Nephron (organoid): ENCODE data around the gene ZBED2.

Experiments used
- H3K27ac Mint-ChIP-seq, 3 experiments: 2 replicates each; pipeline ENCODE4 v1.8.0; 2020; ENCODE audit warnings: mixed read lengths in 3 of 3, mild to moderate bottlenecking in 2 of 3, moderate library complexity in 1 of 3
- H3K27me3 Mint-ChIP-seq: 2 replicates; pipeline ENCODE4 v1.8.0; 2021; ENCODE audit warnings: low read depth, mild to moderate bottlenecking, moderate library complexity, mixed read lengths
- H3K36me3 Mint-ChIP-seq: 2 replicates; pipeline ENCODE4 v1.8.0; 2020; ENCODE audit warnings: low read depth, mixed read lengths
- H3K4me1 Mint-ChIP-seq: 2 replicates; pipeline ENCODE4 v1.8.0; 2020; ENCODE audit warnings: mixed read lengths
- H3K4me3 Mint-ChIP-seq, 3 experiments: 2 replicates each; pipeline ENCODE4 v1.8.0; 2020; ENCODE audit warnings: mild to moderate bottlenecking in 3 of 3, mixed read lengths in 3 of 3, moderate library complexity in 2 of 3
- H3K9me3 Mint-ChIP-seq: 2 replicates; pipeline ENCODE4 v1.8.0; 2020; ENCODE audit warnings: mixed read lengths
- CTCF ChIP-seq, 3 experiments: fragments of 200-600 bp; sonication (generic); IDR thresholded peaks; one replicate each; pipeline ENCODE4 v1.5.0; 2021; ENCODE audit warnings: antibody characterized with exemption in 3 of 3; ENCODE audit not compliant: unreplicated experiment in 3 of 3

Gene ZBED2

GRCh38 chr3:111615880-111616279, 20.7 kb upstream of the ZBED2 start:
- TF ChIP-seq CTCF (IDR thresholded peaks at IDR 0.05; ENCODE audit: unreplicated experiment in 3 of 3): no peak
- no peaks in the 10 kb centered on the region for H3K27me3 Mint-ChIP-seq
- no peaks in the 10 kb centered on the region for H3K4me1 Mint-ChIP-seq
- H3K27ac Mint-ChIP-seq: no peak overlapping the region
- no peak overlapping the region for H3K4me3 Mint-ChIP-seq
- no peaks in the 10 kb centered on the region for H3K36me3 Mint-ChIP-seq
- no peaks in the 10 kb centered on the region for H3K9me3 Mint-ChIP-seq

GRCh38 chr3:111613294-111613693, 18.1 kb upstream of the ZBED2 start:
- no peak for TF ChIP-seq CTCF (IDR thresholded peaks at IDR 0.05; ENCODE audit: unreplicated experiment in 3 of 3)
- no peaks in the 10 kb centered on the region for H3K36me3 Mint-ChIP-seq
- no peak overlapping the region for H3K27ac Mint-ChIP-seq
- no peaks in the 10 kb centered on the region for H3K9me3 Mint-ChIP-seq
- no peaks in the 10 kb centered on the region for H3K27me3 Mint-ChIP-seq
- H3K4me1 Mint-ChIP-seq: no peaks in the 10 kb centered on the region
- H3K4me3 Mint-ChIP-seq: no peak overlapping the region

DNA sequence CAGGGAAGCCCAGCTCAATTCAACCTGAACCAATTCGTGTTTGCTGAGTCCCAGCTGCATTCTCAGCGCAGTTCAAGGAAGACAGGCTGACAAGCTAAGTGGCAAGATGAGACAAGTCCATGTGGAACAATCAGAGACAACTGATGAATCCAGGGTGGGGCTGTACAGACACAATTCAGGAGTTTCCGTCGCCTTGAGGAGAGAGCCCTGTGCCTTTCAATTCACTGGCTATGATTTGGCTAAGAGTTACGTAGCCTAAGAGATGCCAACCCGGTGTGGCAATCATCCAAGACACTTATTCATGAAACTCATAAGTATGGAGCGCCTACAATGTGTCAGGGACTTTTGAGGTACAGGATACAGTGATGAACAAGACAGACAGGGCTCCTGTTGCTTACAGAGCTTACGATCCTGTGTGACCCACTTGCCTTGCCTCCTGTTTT, 15.5 kb upstream of the ZBED2 start:
- TF ChIP-seq CTCF (IDR thresholded peaks at IDR 0.05; ENCODE audit: unreplicated experiment in 3 of 3): no peak
- no peaks in the 10 kb centered on the region for H3K9me3 Mint-ChIP-seq
- H3K27ac Mint-ChIP-seq: no peak overlapping the region
- H3K27me3 Mint-ChIP-seq: no peaks in the 10 kb centered on the region
- H3K4me1 Mint-ChIP-seq: no peaks in the 10 kb centered on the region
- no peak overlapping the region for H3K4me3 Mint-ChIP-seq
- H3K36me3 Mint-ChIP-seq: no peaks in the 10 kb centered on the region

- TF ChIP-seq CTCF (IDR thresholded peaks at IDR 0.05; ENCODE audit: unreplicated experiment in 3 of 3): no peak
- Mint-ChIP-seq H3K36me3 (no peaks in the 10 kb centered on the region), H3K27ac (no peak overlapping the region), H3K4me3 (no peak overlapping the region), H3K9me3 (no peaks in the 10 kb centered on the region), H3K4me1 (no peaks in the 10 kb centered on the region), H3K27me3 (no peaks in the 10 kb centered on the region)
Observed at GRCh38 chr3:111610189-111610588, 15.0 kb upstream of the ZBED2 start.

DNA sequence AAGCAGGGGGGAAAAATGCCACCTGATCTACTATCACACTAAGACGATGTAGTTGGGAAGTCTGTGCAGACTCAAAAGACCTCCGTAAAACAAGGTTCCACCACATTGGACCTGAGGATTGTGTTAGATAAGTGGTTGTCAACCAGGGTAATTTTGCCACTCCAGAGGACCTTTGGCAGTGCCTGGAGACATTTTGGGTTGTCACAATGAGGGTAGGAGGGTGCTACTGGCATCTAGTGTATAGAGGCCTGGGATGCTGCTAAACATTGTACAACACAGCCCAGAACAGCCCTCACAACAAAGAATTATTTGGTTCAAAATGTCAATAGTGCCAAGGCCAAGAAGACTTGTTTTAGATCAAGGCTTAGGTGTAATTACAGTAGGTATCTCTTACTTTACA, 14.6 kb upstream of the ZBED2 start:
- Mint-ChIP-seq H3K36me3 (no peaks in the 10 kb centered on the region), H3K27me3 (no peaks in the 10 kb centered on the region), H3K4me1 (no peaks in the 10 kb centered on the region), H3K27ac (no peak overlapping the region), H3K4me3 (no peak overlapping the region), H3K9me3 (no peaks in the 10 kb centered on the region)
- no peak for TF ChIP-seq CTCF (IDR thresholded peaks at IDR 0.05; ENCODE audit: unreplicated experiment in 3 of 3)

DNA sequence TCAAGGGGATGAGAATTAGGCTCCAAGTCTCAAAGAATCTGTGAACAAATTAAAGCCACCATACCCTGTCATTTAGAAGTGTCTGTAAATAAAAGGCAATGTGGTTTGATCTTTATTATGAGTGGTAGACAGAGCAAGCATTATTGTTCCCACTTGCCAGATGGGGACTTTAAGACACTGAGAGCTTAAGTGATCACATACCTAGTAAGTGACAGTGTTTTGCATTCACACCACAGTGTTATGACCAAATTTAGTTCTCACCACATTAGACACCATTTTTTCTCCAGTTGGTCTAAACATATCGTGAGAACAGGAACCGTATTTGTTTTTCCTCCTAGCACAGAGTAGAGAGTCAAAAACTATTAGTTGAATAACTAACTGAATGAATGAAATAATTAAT, 13.2 kb upstream of the ZBED2 start:
- no peak for TF ChIP-seq CTCF (IDR thresholded peaks at IDR 0.05; ENCODE audit: unreplicated experiment in 3 of 3)
- Mint-ChIP-seq H3K27me3 (no peaks in the 10 kb centered on the region), H3K9me3 (no peaks in the 10 kb centered on the region), H3K4me3 (no peak overlapping the region), H3K27ac (no peak overlapping the region), H3K4me1 (no peaks in the 10 kb centered on the region), H3K36me3 (no peaks in the 10 kb centered on the region)
